Immature natural killer cell (primary cell): ENCODE measurements around the gene XRCC1. TPM values are rescaled to one million over a fixed set of nuclear protein-coding genes. Genes with fewer than 3 reads are reported as not detected.

ENCODE experiments used
- DNase-seq, 3 donors: peaks; one replicate each; pipeline ENCODE4 v3.0.0; 2022; ENCODE audit warnings: mixed read lengths in 1 of 3
- H3K27ac Mint-ChIP-seq, 6 donors: one replicate each; pipeline ENCODE4 v1.8.0; 2020; ENCODE audit warnings: mixed read lengths in 6 of 6, mild to moderate bottlenecking in 5 of 6, inconsistent platforms in 4 of 6, moderate library complexity in 3 of 6
- H3K27me3 Mint-ChIP-seq, 3 donors: one replicate each; pipeline ENCODE4 v1.8.0; 2020 to 2021; ENCODE audit warnings: low read depth in 3 of 3, mild to moderate bottlenecking in 3 of 3, mixed read lengths in 3 of 3, moderate library complexity in 3 of 3, inconsistent platforms in 1 of 3
- H3K36me3 Mint-ChIP-seq, 3 donors: one replicate each; pipeline ENCODE4 v1.8.0; 2020; ENCODE audit warnings: mixed read lengths in 3 of 3, inconsistent platforms in 2 of 3, mild to moderate bottlenecking in 2 of 3
- H3K4me1 Mint-ChIP-seq, 2 donors: one replicate each; pipeline ENCODE4 v1.8.0; 2020; ENCODE audit warnings: inconsistent platforms in 2 of 2, mild to moderate bottlenecking in 2 of 2, mixed read lengths in 2 of 2, moderate library complexity in 1 of 2
- H3K4me3 Mint-ChIP-seq, 5 donors: one replicate each; pipeline ENCODE4 v1.8.0; 2020; ENCODE audit warnings: mild to moderate bottlenecking in 5 of 5, mixed read lengths in 5 of 5, inconsistent platforms in 3 of 5, moderate library complexity in 3 of 5
- H3K9me3 Mint-ChIP-seq, 6 donors: one replicate each; pipeline ENCODE4 v1.8.0; 2020; ENCODE audit warnings: mild to moderate bottlenecking in 6 of 6, mixed read lengths in 6 of 6, inconsistent platforms in 4 of 6, moderate library complexity in 3 of 6
- polyA plus RNA-seq, 3 donors: library from polyadenylated mRNA; unstranded; fragments of 300-500 nt; fragmentation: Illumina TruSeq; gene quantifications; one replicate each; pipeline ENCODE4 v1.2.3, GENCODE V29; 2021

The XRCC1 gene, protein sequence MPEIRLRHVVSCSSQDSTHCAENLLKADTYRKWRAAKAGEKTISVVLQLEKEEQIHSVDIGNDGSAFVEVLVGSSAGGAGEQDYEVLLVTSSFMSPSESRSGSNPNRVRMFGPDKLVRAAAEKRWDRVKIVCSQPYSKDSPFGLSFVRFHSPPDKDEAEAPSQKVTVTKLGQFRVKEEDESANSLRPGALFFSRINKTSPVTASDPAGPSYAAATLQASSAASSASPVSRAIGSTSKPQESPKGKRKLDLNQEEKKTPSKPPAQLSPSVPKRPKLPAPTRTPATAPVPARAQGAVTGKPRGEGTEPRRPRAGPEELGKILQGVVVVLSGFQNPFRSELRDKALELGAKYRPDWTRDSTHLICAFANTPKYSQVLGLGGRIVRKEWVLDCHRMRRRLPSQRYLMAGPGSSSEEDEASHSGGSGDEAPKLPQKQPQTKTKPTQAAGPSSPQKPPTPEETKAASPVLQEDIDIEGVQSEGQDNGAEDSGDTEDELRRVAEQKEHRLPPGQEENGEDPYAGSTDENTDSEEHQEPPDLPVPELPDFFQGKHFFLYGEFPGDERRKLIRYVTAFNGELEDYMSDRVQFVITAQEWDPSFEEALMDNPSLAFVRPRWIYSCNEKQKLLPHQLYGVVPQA
- 10 to 100 TPM; 13.3 to 34.3 (median 15.2) TPM for polyA plus RNA-seq

- Mint-ChIP-seq H3K4me1 (peaks cover 45 to 47% of the 10 kb centered on the region in 2 donors), H3K27me3 (peaks cover 9 to 17% (median 15%) of the 10 kb centered on the region in 3 donors), H3K4me3 (peak within 1 kb of the TSS; percentile 96 to 97 (median 96)), H3K36me3 (peaks cover 0 to 5% (median 0%) of the 10 kb centered on the region in 3 donors), H3K9me3 (no peaks in the 10 kb centered on the region), H3K27ac (peak within 1 kb of the TSS; percentile 97 to 99 (median 98))
- peak; percentile 94 to 97 (median 96) for DNase-seq
Measured at GRCh38 chr19:43575156-43575950, at the start of gene XRCC1, which contains the start of gene PINLYP. XRCC1 (minus strand) TSS chr19:43575527; CDS start chr19:43575458, 69 bp downstream. PINLYP (plus strand) TSS chr19:43575801; CDS start chr19:43577192, 1,391 bp downstream.

DNA sequence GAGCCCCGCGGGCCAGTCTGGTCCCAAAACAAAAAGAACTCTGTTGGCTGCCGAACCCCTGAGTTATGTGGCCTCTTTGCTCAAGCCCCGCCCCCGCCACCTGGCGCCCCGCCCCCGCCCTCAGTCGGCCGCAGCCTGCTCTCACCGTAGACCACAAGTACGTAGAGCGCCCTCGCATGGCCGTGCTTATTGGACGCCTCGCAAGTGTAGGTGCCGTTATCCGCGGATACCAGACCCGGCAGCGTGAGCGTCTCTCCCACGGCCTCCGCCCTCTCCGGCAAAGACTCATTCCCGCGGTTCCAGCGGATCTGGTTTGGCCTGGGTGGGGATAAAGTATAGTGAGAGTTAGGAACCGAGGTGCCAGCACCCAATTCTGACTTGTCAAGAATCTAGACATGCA lies 49.6 kb upstream of the XRCC1 start:
- Mint-ChIP-seq H3K4me3 (no peak overlapping the region), H3K4me1 (peaks cover 16 to 22% of the 10 kb centered on the region in 2 donors), H3K27me3 (peaks cover 4 to 8% (median 4%) of the 10 kb centered on the region in 3 donors), H3K27ac (no peak overlapping the region), H3K9me3 (no peaks in the 10 kb centered on the region), H3K36me3 (no peaks in the 10 kb centered on the region)
- DNase-seq: peak; percentile 60 to 71 (median 67)

- H3K4me3 Mint-ChIP-seq: no peak overlapping the region
Measured at GRCh38 chr19:43623889-43624670, 48.8 kb upstream of the XRCC1 start.

GRCh38 chr19:43622956-43623355 lies 47.6 kb upstream of the XRCC1 start:
- Mint-ChIP-seq H3K4me3 (no peak overlapping the region), H3K36me3 (no peaks in the 10 kb centered on the region), H3K4me1 (peaks cover 28 to 38% of the 10 kb centered on the region in 2 donors), H3K9me3 (no peaks in the 10 kb centered on the region), H3K27ac (no peak overlapping the region), H3K27me3 (peaks cover 4 to 14% (median 9%) of the 10 kb centered on the region in 3 donors)
- no peak for DNase-seq

More at GRCh38 chr19:43623889-43624670, 48.8 kb upstream of the XRCC1 start:
- DNase-seq: no peak
- Mint-ChIP-seq H3K4me1 (peaks cover 22 to 30% of the 10 kb centered on the region in 2 donors), H3K27ac (peak overlapping the region in 1 of 6 donors; percentile 14), H3K9me3 (no peaks in the 10 kb centered on the region), H3K27me3 (peaks cover 4 to 14% (median 5%) of the 10 kb centered on the region in 3 donors), H3K36me3 (no peaks in the 10 kb centered on the region)

- Mint-ChIP-seq H3K27me3 (peaks cover 0 to 14% (median 9%) of the 10 kb centered on the region in 3 donors), H3K4me3 (no peak overlapping the region), H3K4me1 (peaks cover 28 to 40% of the 10 kb centered on the region in 2 donors), H3K27ac (peak overlapping the region in 1 of 6 donors; percentile 37), H3K36me3 (no peaks in the 10 kb centered on the region), H3K9me3 (no peaks in the 10 kb centered on the region)
- DNase-seq: no peak
Measured at GRCh38 chr19:43622070-43622469, 46.7 kb upstream of the XRCC1 start.

DNA sequence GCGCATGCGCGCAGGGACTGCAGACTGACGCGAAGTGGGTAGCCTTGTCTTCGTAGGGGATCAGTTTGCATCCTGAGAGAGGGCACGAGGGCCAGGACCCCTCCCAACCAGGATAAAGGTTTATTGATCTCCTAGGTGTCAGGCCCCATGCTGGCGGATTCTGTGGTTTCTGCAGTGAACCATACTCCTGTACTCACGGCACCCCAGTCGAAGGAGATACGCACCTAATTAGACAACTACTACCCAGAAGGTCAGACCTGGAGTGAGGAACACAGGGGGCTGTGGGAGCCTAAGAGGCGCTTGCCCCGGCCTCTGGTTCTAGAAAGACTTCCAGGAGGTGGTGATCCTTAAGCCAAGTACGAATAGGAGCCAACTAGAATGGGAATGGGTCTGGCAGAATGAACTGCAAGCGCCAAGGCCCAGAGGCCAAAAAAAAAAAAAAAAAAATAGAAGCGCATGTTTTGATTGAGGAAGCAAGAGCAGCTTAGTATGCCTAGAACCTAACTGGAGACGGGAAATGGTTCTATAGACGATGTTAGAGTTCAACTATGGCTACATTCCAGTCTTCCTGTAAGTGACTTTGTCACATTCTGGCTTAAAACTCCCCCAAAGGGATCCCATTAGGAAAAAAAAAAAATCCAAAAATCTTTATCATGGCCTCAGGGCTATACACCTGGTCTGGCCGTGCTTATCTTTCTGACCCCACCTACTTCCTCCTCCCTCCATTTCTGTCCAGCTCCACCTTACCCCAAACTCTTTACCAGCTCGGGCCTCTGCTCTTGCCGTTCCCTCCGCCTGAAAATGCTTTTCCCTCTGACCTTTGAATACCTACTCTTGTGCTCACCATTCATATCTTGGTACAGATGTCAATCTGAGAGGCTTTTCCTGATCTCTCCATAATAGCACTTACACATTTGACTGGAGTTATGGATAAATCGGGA lies 45.0 kb upstream of the XRCC1 start:
- Mint-ChIP-seq H3K9me3 (no peaks in the 10 kb centered on the region), H3K27me3 (peaks cover 0 to 9% (median 5%) of the 10 kb centered on the region in 3 donors), H3K4me3 (peak overlapping the region; percentile 98 to 99 (median 99)), H3K4me1 (peaks cover 31 to 52% of the 10 kb centered on the region in 2 donors), H3K27ac (peak overlapping the region; percentile 92 to 98 (median 97)), H3K36me3 (no peaks in the 10 kb centered on the region)
- DNase-seq: no peak

GRCh38 chr19:43619262-43620060 lies 44.1 kb upstream of the XRCC1 start, which contains the start of gene ZNF428:
ZNF428 (minus strand) TSS chr19:43619629; CDS start chr19:43614304, 5,325 bp downstream.
- DNase-seq: peak; percentile 88 to 90 (median 89)
- Mint-ChIP-seq H3K4me1 (peaks cover 31 to 44% of the 10 kb centered on the region in 2 donors), H3K9me3 (no peaks in the 10 kb centered on the region), H3K27me3 (peaks cover 0 to 9% (median 5%) of the 10 kb centered on the region in 3 donors), H3K4me3 (peak within 1 kb of the TSS; percentile 98 to 99 (median 99)), H3K36me3 (no peaks in the 10 kb centered on the region), H3K27ac (peak within 1 kb of the TSS; percentile 92 to 98 (median 97))

DNA sequence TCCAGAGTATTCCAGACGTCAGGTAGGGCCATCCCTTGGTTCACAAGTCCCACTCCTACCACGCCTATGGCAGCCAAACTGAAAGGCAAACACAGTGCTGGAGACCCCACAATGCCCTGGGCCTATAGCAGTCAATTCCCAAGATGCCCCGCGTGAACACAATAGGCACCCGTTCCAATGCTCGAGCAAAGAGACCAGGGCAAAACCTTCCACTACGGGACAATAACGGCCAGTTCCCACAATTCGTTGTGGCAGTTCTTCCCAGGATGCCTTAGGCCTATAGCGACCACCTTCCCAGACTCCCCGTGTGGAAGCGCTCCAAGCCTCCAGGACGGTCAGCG lies 43.6 kb upstream of the XRCC1 start:
- Mint-ChIP-seq H3K4me1 (peaks cover 34 to 45% of the 10 kb centered on the region in 2 donors), H3K27me3 (peaks cover 0 to 9% (median 5%) of the 10 kb centered on the region in 3 donors), H3K4me3 (peak overlapping the region; percentile 98 to 99 (median 99)), H3K27ac (peak overlapping the region; percentile 92 to 96 (median 94)), H3K9me3 (no peaks in the 10 kb centered on the region), H3K36me3 (peaks cover 0 to under 1% (median 0%) of the 10 kb centered on the region in 3 donors)
- DNase-seq: no peak

DNA sequence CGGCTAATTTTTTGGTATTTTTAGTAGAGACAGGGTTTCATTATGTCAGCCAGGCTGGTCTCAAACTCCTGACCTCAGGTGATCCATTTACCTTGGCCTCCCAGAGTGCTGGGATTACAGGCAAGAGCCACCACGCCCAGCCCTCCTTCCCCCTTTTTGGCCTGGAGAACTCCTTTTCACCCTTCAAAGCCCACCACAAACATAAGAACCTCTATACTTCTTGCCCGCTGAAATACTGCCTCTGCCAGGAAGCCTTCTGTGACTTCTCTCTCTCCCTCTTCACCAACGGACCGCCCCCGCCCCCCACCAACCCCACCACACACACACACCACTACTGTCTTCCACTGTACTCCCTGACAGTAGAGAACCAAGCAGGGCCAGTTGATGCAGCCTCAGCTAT lies 41.6 kb upstream of the XRCC1 start:
- Mint-ChIP-seq H3K36me3 (peaks cover 10 to 17% (median 10%) of the 10 kb centered on the region in 3 donors), H3K4me3 (peak overlapping the region in 1 of 5 donors; percentile 27), H3K4me1 (peaks cover 39 to 54% of the 10 kb centered on the region in 2 donors), H3K27ac (peak overlapping the region in 4 of 6 donors; percentile 10 to 55 (median 32)), H3K9me3 (no peaks in the 10 kb centered on the region), H3K27me3 (peaks cover 0 to 9% (median 7%) of the 10 kb centered on the region in 3 donors)
- no peak for DNase-seq

DNA sequence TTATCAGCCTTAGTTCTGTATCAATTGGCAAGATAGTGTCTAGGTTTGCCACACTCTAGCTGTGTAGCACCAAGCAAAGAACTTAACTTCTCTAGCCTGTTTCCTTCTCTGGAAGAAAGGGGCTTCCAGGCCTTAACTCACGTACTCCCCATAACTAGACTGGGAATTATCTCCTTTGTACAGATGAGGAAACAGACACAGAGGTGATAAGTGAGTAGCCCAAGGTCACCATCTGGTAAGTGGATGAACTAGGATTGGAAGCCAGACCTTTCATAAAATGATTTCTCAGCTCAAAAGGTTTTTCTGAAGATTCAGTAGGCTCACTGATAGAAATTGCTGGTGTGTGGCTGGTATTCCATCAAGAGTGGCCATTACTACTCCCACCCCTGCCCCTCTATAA lies 41.0 kb upstream of the XRCC1 start:
- no peak for DNase-seq
- H3K27me3 Mint-ChIP-seq: peaks cover 0 to 10% (median 7%) of the 10 kb centered on the region in 3 donors
- peaks cover 10 to 21% (median 13%) of the 10 kb centered on the region in 3 donors for H3K36me3 Mint-ChIP-seq
- peaks cover 39 to 54% of the 10 kb centered on the region in 2 donors for H3K4me1 Mint-ChIP-seq
- H3K4me3 Mint-ChIP-seq: no peak overlapping the region
- no peaks in the 10 kb centered on the region for H3K9me3 Mint-ChIP-seq
- H3K27ac Mint-ChIP-seq: peak overlapping the region in 2 of 6 donors; percentile 31 to 32

DNA sequence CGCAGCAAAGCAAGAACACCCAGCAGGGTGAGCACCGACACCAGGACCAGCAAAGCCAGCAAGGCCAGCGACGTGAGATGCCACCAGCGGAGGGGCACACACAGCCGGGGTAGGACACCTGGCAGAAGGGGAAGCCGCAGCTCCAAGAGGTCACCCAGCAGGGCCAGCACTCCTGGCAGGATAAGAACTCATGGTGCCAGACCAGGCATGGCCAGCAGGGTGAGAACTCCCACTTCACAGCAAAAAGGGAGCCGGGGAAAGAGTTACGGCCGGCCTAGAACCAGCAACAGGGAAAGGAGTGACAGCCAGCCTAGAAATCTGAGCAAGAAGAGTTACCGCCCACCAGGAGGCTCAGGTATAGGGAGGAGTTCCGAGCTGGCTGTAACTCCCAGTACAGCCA lies 37.0 kb upstream of the XRCC1 start:
- no peaks in the 10 kb centered on the region for H3K9me3 Mint-ChIP-seq
- H3K27ac Mint-ChIP-seq: peak overlapping the region in 1 of 6 donors; percentile 65
- peaks cover 0 to 3% (median 3%) of the 10 kb centered on the region in 3 donors for H3K27me3 Mint-ChIP-seq
- H3K4me1 Mint-ChIP-seq: peaks cover 19 to 27% of the 10 kb centered on the region in 2 donors
- no peak for DNase-seq
- H3K36me3 Mint-ChIP-seq: peaks cover 10 to 28% (median 17%) of the 10 kb centered on the region in 3 donors
- H3K4me3 Mint-ChIP-seq: no peak overlapping the region
